Subcutaneous abdominal adipose tissue (tissue), 5 donors: ENCODE data around the gene NOL4L.

Source experiments
- H3K27ac ChIP-seq: one replicate; pipeline ENCODE4 v1.7.0; 2013; ENCODE audit warnings: low read depth, mild to moderate bottlenecking, inconsistent platforms, low read length, moderate library complexity
- H3K27me3 ChIP-seq, 5 donors: one replicate each; pipeline ENCODE4 v1.7.0; 2013; ENCODE audit warnings: low read length in 5 of 5, inconsistent platforms in 1 of 5; ENCODE audit not compliant: control insufficient read depth in 5 of 5, insufficient read depth in 4 of 5
- H3K36me3 ChIP-seq, 5 donors: one replicate each; pipeline ENCODE4 v1.7.0; 2013; ENCODE audit warnings: low read length in 5 of 5; ENCODE audit not compliant: control insufficient read depth in 5 of 5, insufficient read depth in 5 of 5
- H3K4me1 ChIP-seq, 5 donors: one replicate each; pipeline ENCODE4 v1.7.0; 2013; ENCODE audit warnings: low read length in 5 of 5, mild to moderate bottlenecking in 3 of 5, moderate library complexity in 1 of 5; ENCODE audit not compliant: control insufficient read depth in 5 of 5, insufficient read depth in 5 of 5
- H3K4me3 ChIP-seq, 5 donors: one replicate each; pipeline ENCODE4 v1.7.0; 2013; ENCODE audit warnings: low read length in 5 of 5, low read depth in 1 of 5
- H3K9ac ChIP-seq, 5 donors: one replicate each; pipeline ENCODE4 v1.7.0; 2013; ENCODE audit warnings: low read length in 5 of 5, mild to moderate bottlenecking in 4 of 5, moderate library complexity in 3 of 5
- H3K9me3 ChIP-seq, 5 donors: one replicate each; pipeline ENCODE4 v1.7.0; 2013; ENCODE audit warnings: low read length in 5 of 5; ENCODE audit not compliant: control insufficient read depth in 5 of 5
- donor health status: healthy.
- donor health status: healthy.
- donor health status: healthy.
- donor health status: healthy.
- donor health status: healthy.

NOL4L gene

GRCh38 chr20:32588040-32588439 lies 2.9 kb upstream of the NOL4L start:
- Histone ChIP-seq H3K4me3 (no peak overlapping the region), H3K27ac (no peak overlapping the region), H3K36me3 (no peaks in the 10 kb centered on the region), H3K9me3 (no peaks in the 10 kb centered on the region), H3K4me1 (peaks cover 0 to 9% (median 3%) of the 10 kb centered on the region in 5 donors), H3K9ac (no peak overlapping the region), H3K27me3 (peaks cover 13 to 27% (median 21%) of the 10 kb centered on the region in 5 donors)

GRCh38 chr20:32586291-32586690 lies 1.2 kb upstream of the NOL4L start:
- Histone ChIP-seq H3K27me3 (peaks cover 13 to 27% (median 21%) of the 10 kb centered on the region in 5 donors), H3K27ac (no peak overlapping the region), H3K4me3 (no peak overlapping the region)

GRCh38 chr20:32585586-32586127 lies 524 bp upstream of the NOL4L start:
- Histone ChIP-seq H3K4me3 (no peak overlapping the region), H3K9ac (no peak overlapping the region), H3K4me1 (peaks cover 0 to 14% (median 5%) of the 10 kb centered on the region in 5 donors), H3K27me3 (peaks cover 13 to 27% (median 21%) of the 10 kb centered on the region in 5 donors), H3K9me3 (no peaks in the 10 kb centered on the region), H3K36me3 (no peaks in the 10 kb centered on the region), H3K27ac (no peak overlapping the region)

More at GRCh38 chr20:32586291-32586690, 1.2 kb upstream of the NOL4L start:
- Histone ChIP-seq H3K36me3 (no peaks in the 10 kb centered on the region), H3K4me1 (peaks cover 0 to 14% (median 5%) of the 10 kb centered on the region in 5 donors), H3K9ac (no peak overlapping the region), H3K9me3 (no peaks in the 10 kb centered on the region)

GRCh38 chr20:32583581-32584070 lies 1.5 kb downstream of the NOL4L start:
- peak overlapping the region in 1 of 5 donors; percentile 34 for H3K4me3 ChIP-seq
- no peak overlapping the region for H3K9ac ChIP-seq
- H3K9me3 ChIP-seq: no peaks in the 10 kb centered on the region
- peaks cover 13 to 25% (median 21%) of the 10 kb centered on the region in 5 donors for H3K27me3 ChIP-seq
- H3K36me3 ChIP-seq: no peaks in the 10 kb centered on the region
- H3K27ac ChIP-seq: no peak overlapping the region
- H3K4me1 ChIP-seq: peaks cover 0 to 14% (median 5%) of the 10 kb centered on the region in 5 donors

- H3K27ac ChIP-seq: no peak overlapping the region
Measured at GRCh38 chr20:32582659-32583580, 2.2 kb downstream of the NOL4L start.

GRCh38 chr20:32581839-32582658 lies 3.1 kb downstream of the NOL4L start:
- Histone ChIP-seq H3K9ac (no peak overlapping the region), H3K36me3 (no peaks in the 10 kb centered on the region), H3K27ac (no peak overlapping the region), H3K4me1 (peaks cover 0 to 14% (median 5%) of the 10 kb centered on the region in 5 donors), H3K9me3 (no peaks in the 10 kb centered on the region), H3K27me3 (peaks cover 5 to 16% (median 13%) of the 10 kb centered on the region in 5 donors), H3K4me3 (no peak overlapping the region)

More at GRCh38 chr20:32582659-32583580, 2.2 kb downstream of the NOL4L start:
- Histone ChIP-seq H3K4me1 (peaks cover 0 to 14% (median 5%) of the 10 kb centered on the region in 5 donors), H3K4me3 (peak overlapping the region in 4 of 5 donors; percentile 27 to 56 (median 40)), H3K9ac (no peak overlapping the region), H3K27me3 (peaks cover 11 to 23% (median 19%) of the 10 kb centered on the region in 5 donors), H3K9me3 (no peaks in the 10 kb centered on the region), H3K36me3 (no peaks in the 10 kb centered on the region)

- H3K4me1 ChIP-seq: peaks cover 0 to 14% (median 5%) of the 10 kb centered on the region in 5 donors
- H3K4me3 ChIP-seq: no peak overlapping the region
- peaks cover 3 to 10% (median 7%) of the 10 kb centered on the region in 5 donors for H3K27me3 ChIP-seq
- no peaks in the 10 kb centered on the region for H3K9me3 ChIP-seq
- H3K9ac ChIP-seq: no peak overlapping the region
- H3K36me3 ChIP-seq: no peaks in the 10 kb centered on the region
- H3K27ac ChIP-seq: no peak overlapping the region
Measured at GRCh38 chr20:32580970-32581838, 3.9 kb downstream of the NOL4L start.

- Histone ChIP-seq H3K27ac (no peak overlapping the region), H3K4me1 (peaks cover 0 to 10% (median 3%) of the 10 kb centered on the region in 5 donors), H3K9ac (no peak overlapping the region)
Measured at GRCh38 chr20:32580219-32580969, 4.7 kb downstream of the NOL4L start.

More at GRCh38 chr20:32580219-32580969, 4.7 kb downstream of the NOL4L start:
- H3K36me3 ChIP-seq: no peaks in the 10 kb centered on the region
- peaks cover 0 to 6% (median 0%) of the 10 kb centered on the region in 5 donors for H3K27me3 ChIP-seq
- H3K9me3 ChIP-seq: no peaks in the 10 kb centered on the region
- no peak overlapping the region for H3K4me3 ChIP-seq
